K562 (cell line): ENCODE data around the gene CCND3. TPM values are rescaled to one million over a fixed set of nuclear protein-coding genes. Genes with fewer than 3 reads are reported as not detected.

ENCODE experiments used
- ATAC-seq: fragments of 200-7000 bp; cut with Tn5 transposase; 3 replicates; pipeline ENCODE4 v1.9.1; 2020; ENCODE audit warnings: moderate library complexity
- BruUV-seq: library from RNA; stranded (reverse); fragments of 400-500 nt; replicated peaks from 2 replicates; lab custom pipeline; 2021; lab: Mats Ljungman, UMichigan
- CTCF ChIA-PET: fragments of 300-600 bp; formaldehyde crosslinking; extraction: SDS; loops from one replicate; lab custom pipeline; 2021; ENCODE audit warnings: low intra/inter-chr PET ratio; lab: Yijun Ruan, JAX
- POLR2A ChIA-PET: fragments of 300-600, 350-650 bp; sonication (Branson Sonifier 250); formaldehyde crosslinking; extraction: SDS; loops from one replicate; lab custom pipeline; 2021; ENCODE audit warnings: antibody characterized with exemption, inconsistent platforms; lab: Yijun Ruan, JAX
- DNase-seq, 4 experiments: peaks; one replicate each; pipeline versions ENCODE4 v3.0.0 to v3.0.0-alpha.2; 2011 to 2018; ENCODE audit warnings: low spot score in 3 of 4, mixed read lengths in 3 of 4; ENCODE audit errors: extremely low read depth in 1 of 4
- FAIRE-seq: peaks from 2 replicates; lab custom pipeline; 2011; peaks lifted over from hg19 to GRCh38; lab: Jason Lieb, UNC
- H2AFZ ChIP-seq: 2 replicates; pipeline ENCODE4 v1.6.0; 2011; ENCODE audit warnings: low read depth, low read length, control low read depth, inconsistent platforms
- H3K27ac ChIP-seq: fragments of 200-600 bp; 3 replicates; pipeline ENCODE4 v1.8.0; 2011; ENCODE audit warnings: low read depth, mild to moderate bottlenecking, control low read depth, inconsistent platforms, low read length, moderate library complexity, mixed read lengths; ENCODE audit errors: extremely low read depth
- H3K27me3 ChIP-seq, 2 experiments: fragments of 300-600 bp in 1 of 2; 2 replicates in 1 of 2; 3 replicates in 1 of 2; pipeline versions ENCODE4 v1.6.0 to v1.8.0; 2011; ENCODE audit warnings: inconsistent platforms in 2 of 2, low read length in 2 of 2, mild to moderate bottlenecking in 1 of 2, mixed read lengths in 1 of 2, moderate library complexity in 1 of 2; ENCODE audit not compliant: control insufficient read depth in 2 of 2, insufficient read depth in 2 of 2
- H3K36me3 ChIP-seq: fragments of 300-600 bp; 3 replicates; pipeline ENCODE4 v1.8.0; 2011; ENCODE audit warnings: mild to moderate bottlenecking, low read length, inconsistent platforms; ENCODE audit not compliant: control insufficient read depth, insufficient read depth
- H3K4me1 ChIP-seq, 2 experiments: fragments of 200-600 bp in 1 of 2; replicated peaks in 1 of 2; 2 replicates in 1 of 2; 3 replicates in 1 of 2; pipeline versions ENCODE4 v1.5.1 to v1.8.0; 2011; ENCODE audit warnings: inconsistent platforms in 2 of 2, low read length in 2 of 2, mild to moderate bottlenecking in 1 of 2, mixed read lengths in 1 of 2, moderate library complexity in 1 of 2; ENCODE audit not compliant: control insufficient read depth in 2 of 2, insufficient read depth in 2 of 2
- H3K4me2 ChIP-seq: 2 replicates; pipeline ENCODE4 v1.6.1; 2011; ENCODE audit warnings: low read length, control low read depth, inconsistent platforms, mixed read lengths; ENCODE audit not compliant: insufficient read depth
- H3K4me3 ChIP-seq: fragments of 200-600 bp; sonication (generic), shearing (Covaris generic); 2 replicates; pipeline ENCODE4 v1.5.1; 2016; ENCODE audit warnings: control low read depth, inconsistent platforms
- H3K79me2 ChIP-seq: fragments of 200-600 bp; 3 replicates; pipeline ENCODE4 v1.8.0; 2011; ENCODE audit warnings: low read length, inconsistent platforms; ENCODE audit not compliant: control insufficient read depth, insufficient read depth
- H3K9ac ChIP-seq, 2 experiments: 2 replicates each; pipeline versions ENCODE4 v1.6.0 to v1.6.1; 2011; ENCODE audit warnings: low read depth in 2 of 2, low read length in 2 of 2, control low read depth in 1 of 2, inconsistent platforms in 1 of 2, mild to moderate bottlenecking in 1 of 2, mixed read lengths in 1 of 2; ENCODE audit not compliant: insufficient read depth in 1 of 2
- H3K9me1 ChIP-seq: one replicate; pipeline ENCODE4 v1.6.0; 2011; ENCODE audit warnings: inconsistent platforms, mild to moderate bottlenecking, low read length, moderate library complexity; ENCODE audit not compliant: control insufficient read depth, insufficient read depth
- H3K9me3 ChIP-seq: replicated peaks from 2 replicates; pipeline ENCODE4 v1.5.1; 2011; ENCODE audit warnings: low read depth, low read length, inconsistent platforms; ENCODE audit not compliant: control insufficient read depth, insufficient read depth
- H4K20me1 ChIP-seq: replicated peaks from 2 replicates; pipeline ENCODE4 v1.6.1; 2011; ENCODE audit warnings: low read length, inconsistent platforms, mixed read lengths; ENCODE audit not compliant: control insufficient read depth, insufficient read depth
- CHD1 ChIP-seq: fragments of 200-600 bp; sonication (generic); IDR thresholded peaks from one replicate; pipeline ENCODE4 v1.6.1; 2012; ENCODE audit warnings: mild to moderate bottlenecking, moderate library complexity, low read length, inconsistent platforms
- CXXC5 ChIP-seq: fragments of 250-450 bp; sonication (Bioruptor Pico); IDR thresholded peaks from 2 replicates; pipeline ENCODE4 v1.8.0; 2022; ENCODE audit warnings: inconsistent platforms, mild to moderate bottlenecking, moderate library complexity
- ILF3 ChIP-seq: fragments of 450-650 bp; IDR thresholded peaks from 2 replicates; pipeline ENCODE4 v1.6.1; 2018; ENCODE audit warnings: antibody characterized with exemption, mild to moderate bottlenecking, moderate library complexity, borderline replicate concordance
- ZNF263 ChIP-seq: sonication (generic); formaldehyde crosslinking; IDR thresholded peaks from 2 replicates; pipeline ENCODE4 v1.8.0; 2022; ENCODE audit warnings: mild to moderate bottlenecking, missing genetic modification reagents, borderline replicate concordance
- ZNF717 ChIP-seq: fragments of 250-450 bp; sonication (Bioruptor Pico); IDR thresholded peaks from 2 replicates; pipeline ENCODE4 v1.5.0; 2021
- ZNF778 ChIP-seq: fragments of 450-650 bp; formaldehyde crosslinking; IDR thresholded peaks from 2 replicates; pipeline ENCODE4 v1.4.0; 2020; ENCODE audit warnings: mild to moderate bottlenecking, moderate library complexity
- WGBS: fragments of 100-300 bp; shearing (Covaris generic); methylation state at CpG from one replicate; pipeline ENCODE4 v1.1.6; 2016; ENCODE audit warnings: low coverage, mixed read lengths; ENCODE audit not compliant: insufficient coverage; ENCODE audit errors: missing lambda C conversion rate; 5-methylcytosine and 5-hydroxymethylcytosine counted together
- in situ Hi-C: fragments of 300-500 bp; cut with MboI; formaldehyde crosslinking; loops from 4 replicates; pipeline ENCODE4 v1.15.0; 2018; ENCODE audit warnings: inconsistent platforms, mixed read lengths
- intact Hi-C: fragments of 100-400 bp; cut with micrococcal nuclease; formaldehyde crosslinking; loops from 2 replicates; pipeline ENCODE4 v1.14.2; 2022
- polyA plus RNA-seq, 8 experiments: library from polyadenylated mRNA; depleted of rRNA in 4 of 8; stranded (reverse) in 5 of 8; unstranded in 3 of 8; fragments of >200 nt; fragmentation: Nextera tagmentation in 2 of 8; fragmentation: Illumina TruSeq in 1 of 8; extraction: Ambion mirVana in 2 of 8; extraction: Trizol in 1 of 8; gene quantifications; 2 replicates each; pipeline versions ENCODE4 v1.2.1 to v1.2.3, GENCODE V29; 2011 to 2014; ENCODE audit warnings: inconsistent platforms in 1 of 8, missing spikeins in 1 of 8
- total RNA-seq, 7 experiments: library from RNA; depleted of rRNA in 6 of 7; stranded (reverse); fragments of >200 nt in 6 of 7; fragmentation: Illumina TruSeq in 2 of 7; extraction: Trizol in 2 of 7; gene quantifications; 2 replicates each; pipeline versions ENCODE4 v1.2.1 to v1.2.3, GENCODE V29; 2011 to 2021; ENCODE audit warnings: low replicate concordance in 1 of 7
- TF ChIP-seq, protein P1 (sequence below): sonication (generic); formaldehyde crosslinking; IDR thresholded peaks from 2 replicates; pipeline ENCODE4 v1.8.0; 2022; ENCODE audit warnings: missing genetic modification reagents, mild to moderate bottlenecking, moderate library complexity, borderline replicate concordance
- TF ChIP-seq, protein P2 (sequence below), 2 experiments: fragments of 450-650 bp; IDR thresholded peaks; 2 replicates each; pipeline ENCODE4 v1.6.1; 2016
- TF ChIP-seq, protein P3 (sequence below): fragments of 450-650 bp; formaldehyde crosslinking; IDR thresholded peaks from 2 replicates; pipeline ENCODE4 v1.4.0; 2020; ENCODE audit warnings: mild to moderate bottlenecking, moderate library complexity
- TF ChIP-seq, protein P4 (sequence below): sonication (generic); formaldehyde crosslinking; IDR thresholded peaks from 2 replicates; pipeline ENCODE4 v1.8.0; 2023; ENCODE audit warnings: missing genetic modification reagents, mild to moderate bottlenecking, borderline replicate concordance

CCND3 gene
- total and polyA plus RNA-seq, 9 of the 15 experiments (the other 6 are each of a cell fraction or from before 2014, with no cell fraction given), result 21.5 to 204 (median 97.4) TPM

DNA sequence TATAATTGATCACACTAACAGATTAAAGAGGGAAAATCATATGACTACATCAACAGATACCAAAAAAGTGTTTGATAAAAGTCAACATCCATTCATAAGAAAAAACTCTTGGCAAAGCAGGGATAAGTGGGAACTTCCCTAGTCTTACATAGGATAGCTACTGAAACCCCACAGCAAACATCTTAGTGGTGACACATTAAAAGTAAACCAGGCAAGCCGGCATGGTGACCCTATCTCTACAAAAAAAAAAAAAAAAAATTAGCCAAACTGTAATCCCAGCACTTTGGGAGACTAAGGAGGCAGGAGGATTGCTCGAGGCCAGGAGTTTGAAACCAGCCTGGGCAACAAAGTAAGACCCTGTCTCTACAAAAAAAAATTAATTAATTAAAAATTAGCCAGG is 13.8 kb upstream of the CCND3 start:
- 48% methylated on average over 2 of the region's 2 CpGs for WGBS
- ChIA-PET CTCF (no interaction called here), POLR2A (interaction anchor here (0.6 to 1.1 kb wide), 3 partner anchors 9 to 34 kb away, joined by 3 to 6 read pairs (median 4); partner anchors contain the start of genes BYSL and MED20)
- peaks cover 42 to 48% of the 10 kb centered on the region in 2 experiments for H3K4me1 ChIP-seq
- in situ Hi-C loops, result no loop called here
- H3K4me3 ChIP-seq, result no peak overlapping the region
- H3K9me1 ChIP-seq, result no peaks in the 10 kb centered on the region
- intact Hi-C loops, result no loop called here
- no TSS peak for BruUV-seq
- no peaks in the 10 kb centered on the region for H3K27me3 ChIP-seq
- H2AFZ ChIP-seq, result no peak overlapping the region
- no peak for DNase-seq
- no peak overlapping the region for H3K4me2 ChIP-seq
- H3K9me3 ChIP-seq, result no peaks in the 10 kb centered on the region
- no peak overlapping the region for H3K9ac ChIP-seq
- H3K36me3 ChIP-seq, result no peaks in the 10 kb centered on the region
- no peaks in the 10 kb centered on the region; the same call in 2 of the 3 replicates for H3K79me2 ChIP-seq
- ATAC-seq, result no peak
- H4K20me1 ChIP-seq, result no peaks in the 10 kb centered on the region
- FAIRE-seq, result no peak
- no peak overlapping the region for H3K27ac ChIP-seq
- TF ChIP-seq CHD1 (no peak), ZNF778 (CRISPR knock-in tag) (no peak), ZNF263 (CRISPR knock-in tag) (no peak), CXXC5 (CRISPR knock-in tag) (no peak), ZNF717 (CRISPR knock-in tag) (no peak), ILF3 (no peak)
- TF ChIP-seq, protein P1, sequence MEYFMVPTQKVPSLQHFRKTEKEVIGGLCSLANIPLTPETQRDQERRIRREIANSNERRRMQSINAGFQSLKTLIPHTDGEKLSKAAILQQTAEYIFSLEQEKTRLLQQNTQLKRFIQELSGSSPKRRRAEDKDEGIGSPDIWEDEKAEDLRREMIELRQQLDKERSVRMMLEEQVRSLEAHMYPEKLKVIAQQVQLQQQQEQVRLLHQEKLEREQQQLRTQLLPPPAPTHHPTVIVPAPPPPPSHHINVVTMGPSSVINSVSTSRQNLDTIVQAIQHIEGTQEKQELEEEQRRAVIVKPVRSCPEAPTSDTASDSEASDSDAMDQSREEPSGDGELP, result no peak
- TF ChIP-seq, protein P2, sequence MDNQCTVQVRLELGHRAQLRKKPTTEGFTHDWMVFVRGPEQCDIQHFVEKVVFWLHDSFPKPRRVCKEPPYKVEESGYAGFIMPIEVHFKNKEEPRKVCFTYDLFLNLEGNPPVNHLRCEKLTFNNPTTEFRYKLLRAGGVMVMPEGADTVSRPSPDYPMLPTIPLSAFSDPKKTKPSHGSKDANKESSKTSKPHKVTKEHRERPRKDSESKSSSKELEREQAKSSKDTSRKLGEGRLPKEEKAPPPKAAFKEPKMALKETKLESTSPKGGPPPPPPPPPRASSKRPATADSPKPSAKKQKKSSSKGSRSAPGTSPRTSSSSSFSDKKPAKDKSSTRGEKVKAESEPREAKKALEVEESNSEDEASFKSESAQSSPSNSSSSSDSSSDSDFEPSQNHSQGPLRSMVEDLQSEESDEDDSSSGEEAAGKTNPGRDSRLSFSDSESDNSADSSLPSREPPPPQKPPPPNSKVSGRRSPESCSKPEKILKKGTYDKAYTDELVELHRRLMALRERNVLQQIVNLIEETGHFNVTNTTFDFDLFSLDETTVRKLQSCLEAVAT (IDR thresholded peaks at IDR 0.05), result no peak
- TF ChIP-seq, protein P3, sequence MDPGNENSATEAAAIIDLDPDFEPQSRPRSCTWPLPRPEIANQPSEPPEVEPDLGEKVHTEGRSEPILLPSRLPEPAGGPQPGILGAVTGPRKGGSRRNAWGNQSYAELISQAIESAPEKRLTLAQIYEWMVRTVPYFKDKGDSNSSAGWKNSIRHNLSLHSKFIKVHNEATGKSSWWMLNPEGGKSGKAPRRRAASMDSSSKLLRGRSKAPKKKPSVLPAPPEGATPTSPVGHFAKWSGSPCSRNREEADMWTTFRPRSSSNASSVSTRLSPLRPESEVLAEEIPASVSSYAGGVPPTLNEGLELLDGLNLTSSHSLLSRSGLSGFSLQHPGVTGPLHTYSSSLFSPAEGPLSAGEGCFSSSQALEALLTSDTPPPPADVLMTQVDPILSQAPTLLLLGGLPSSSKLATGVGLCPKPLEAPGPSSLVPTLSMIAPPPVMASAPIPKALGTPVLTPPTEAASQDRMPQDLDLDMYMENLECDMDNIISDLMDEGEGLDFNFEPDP (CRISPR knock-in tag), result no peak
- TF ChIP-seq, protein P4, sequence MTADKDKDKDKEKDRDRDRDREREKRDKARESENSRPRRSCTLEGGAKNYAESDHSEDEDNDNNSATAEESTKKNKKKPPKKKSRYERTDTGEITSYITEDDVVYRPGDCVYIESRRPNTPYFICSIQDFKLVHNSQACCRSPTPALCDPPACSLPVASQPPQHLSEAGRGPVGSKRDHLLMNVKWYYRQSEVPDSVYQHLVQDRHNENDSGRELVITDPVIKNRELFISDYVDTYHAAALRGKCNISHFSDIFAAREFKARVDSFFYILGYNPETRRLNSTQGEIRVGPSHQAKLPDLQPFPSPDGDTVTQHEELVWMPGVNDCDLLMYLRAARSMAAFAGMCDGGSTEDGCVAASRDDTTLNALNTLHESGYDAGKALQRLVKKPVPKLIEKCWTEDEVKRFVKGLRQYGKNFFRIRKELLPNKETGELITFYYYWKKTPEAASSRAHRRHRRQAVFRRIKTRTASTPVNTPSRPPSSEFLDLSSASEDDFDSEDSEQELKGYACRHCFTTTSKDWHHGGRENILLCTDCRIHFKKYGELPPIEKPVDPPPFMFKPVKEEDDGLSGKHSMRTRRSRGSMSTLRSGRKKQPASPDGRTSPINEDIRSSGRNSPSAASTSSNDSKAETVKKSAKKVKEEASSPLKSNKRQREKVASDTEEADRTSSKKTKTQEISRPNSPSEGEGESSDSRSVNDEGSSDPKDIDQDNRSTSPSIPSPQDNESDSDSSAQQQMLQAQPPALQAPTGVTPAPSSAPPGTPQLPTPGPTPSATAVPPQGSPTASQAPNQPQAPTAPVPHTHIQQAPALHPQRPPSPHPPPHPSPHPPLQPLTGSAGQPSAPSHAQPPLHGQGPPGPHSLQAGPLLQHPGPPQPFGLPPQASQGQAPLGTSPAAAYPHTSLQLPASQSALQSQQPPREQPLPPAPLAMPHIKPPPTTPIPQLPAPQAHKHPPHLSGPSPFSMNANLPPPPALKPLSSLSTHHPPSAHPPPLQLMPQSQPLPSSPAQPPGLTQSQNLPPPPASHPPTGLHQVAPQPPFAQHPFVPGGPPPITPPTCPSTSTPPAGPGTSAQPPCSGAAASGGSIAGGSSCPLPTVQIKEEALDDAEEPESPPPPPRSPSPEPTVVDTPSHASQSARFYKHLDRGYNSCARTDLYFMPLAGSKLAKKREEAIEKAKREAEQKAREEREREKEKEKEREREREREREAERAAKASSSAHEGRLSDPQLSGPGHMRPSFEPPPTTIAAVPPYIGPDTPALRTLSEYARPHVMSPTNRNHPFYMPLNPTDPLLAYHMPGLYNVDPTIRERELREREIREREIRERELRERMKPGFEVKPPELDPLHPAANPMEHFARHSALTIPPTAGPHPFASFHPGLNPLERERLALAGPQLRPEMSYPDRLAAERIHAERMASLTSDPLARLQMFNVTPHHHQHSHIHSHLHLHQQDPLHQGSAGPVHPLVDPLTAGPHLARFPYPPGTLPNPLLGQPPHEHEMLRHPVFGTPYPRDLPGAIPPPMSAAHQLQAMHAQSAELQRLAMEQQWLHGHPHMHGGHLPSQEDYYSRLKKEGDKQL, result no peak
